ENCODE results near the gene SLC25A21.

DNA sequence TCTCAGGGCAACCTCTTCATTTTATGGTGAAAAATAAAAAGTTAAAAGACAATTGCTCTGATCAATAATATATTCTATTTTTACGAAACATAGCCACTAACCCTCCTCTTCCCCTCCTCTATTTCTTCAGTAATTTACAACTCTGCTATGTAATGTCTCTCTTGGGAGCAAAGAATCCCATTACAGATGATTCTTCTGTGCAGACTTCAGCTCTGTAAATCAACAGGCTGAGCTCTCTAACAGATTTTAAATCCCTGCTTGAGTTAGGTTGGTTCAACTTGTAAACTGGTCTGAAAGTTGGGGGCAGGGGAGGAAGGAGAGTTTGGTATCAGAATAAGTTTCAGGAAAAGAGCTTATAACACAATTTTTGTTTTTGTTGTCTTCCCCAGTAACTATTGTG, 151.0 kb downstream of the SLC25A21 start:
- TF ChIP-seq, protein P1, sequence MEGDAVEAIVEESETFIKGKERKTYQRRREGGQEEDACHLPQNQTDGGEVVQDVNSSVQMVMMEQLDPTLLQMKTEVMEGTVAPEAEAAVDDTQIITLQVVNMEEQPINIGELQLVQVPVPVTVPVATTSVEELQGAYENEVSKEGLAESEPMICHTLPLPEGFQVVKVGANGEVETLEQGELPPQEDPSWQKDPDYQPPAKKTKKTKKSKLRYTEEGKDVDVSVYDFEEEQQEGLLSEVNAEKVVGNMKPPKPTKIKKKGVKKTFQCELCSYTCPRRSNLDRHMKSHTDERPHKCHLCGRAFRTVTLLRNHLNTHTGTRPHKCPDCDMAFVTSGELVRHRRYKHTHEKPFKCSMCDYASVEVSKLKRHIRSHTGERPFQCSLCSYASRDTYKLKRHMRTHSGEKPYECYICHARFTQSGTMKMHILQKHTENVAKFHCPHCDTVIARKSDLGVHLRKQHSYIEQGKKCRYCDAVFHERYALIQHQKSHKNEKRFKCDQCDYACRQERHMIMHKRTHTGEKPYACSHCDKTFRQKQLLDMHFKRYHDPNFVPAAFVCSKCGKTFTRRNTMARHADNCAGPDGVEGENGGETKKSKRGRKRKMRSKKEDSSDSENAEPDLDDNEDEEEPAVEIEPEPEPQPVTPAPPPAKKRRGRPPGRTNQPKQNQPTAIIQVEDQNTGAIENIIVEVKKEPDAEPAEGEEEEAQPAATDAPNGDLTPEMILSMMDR (IDR thresholded peaks at IDR 0.05): no peak
- TF ChIP-seq, protein P2, sequence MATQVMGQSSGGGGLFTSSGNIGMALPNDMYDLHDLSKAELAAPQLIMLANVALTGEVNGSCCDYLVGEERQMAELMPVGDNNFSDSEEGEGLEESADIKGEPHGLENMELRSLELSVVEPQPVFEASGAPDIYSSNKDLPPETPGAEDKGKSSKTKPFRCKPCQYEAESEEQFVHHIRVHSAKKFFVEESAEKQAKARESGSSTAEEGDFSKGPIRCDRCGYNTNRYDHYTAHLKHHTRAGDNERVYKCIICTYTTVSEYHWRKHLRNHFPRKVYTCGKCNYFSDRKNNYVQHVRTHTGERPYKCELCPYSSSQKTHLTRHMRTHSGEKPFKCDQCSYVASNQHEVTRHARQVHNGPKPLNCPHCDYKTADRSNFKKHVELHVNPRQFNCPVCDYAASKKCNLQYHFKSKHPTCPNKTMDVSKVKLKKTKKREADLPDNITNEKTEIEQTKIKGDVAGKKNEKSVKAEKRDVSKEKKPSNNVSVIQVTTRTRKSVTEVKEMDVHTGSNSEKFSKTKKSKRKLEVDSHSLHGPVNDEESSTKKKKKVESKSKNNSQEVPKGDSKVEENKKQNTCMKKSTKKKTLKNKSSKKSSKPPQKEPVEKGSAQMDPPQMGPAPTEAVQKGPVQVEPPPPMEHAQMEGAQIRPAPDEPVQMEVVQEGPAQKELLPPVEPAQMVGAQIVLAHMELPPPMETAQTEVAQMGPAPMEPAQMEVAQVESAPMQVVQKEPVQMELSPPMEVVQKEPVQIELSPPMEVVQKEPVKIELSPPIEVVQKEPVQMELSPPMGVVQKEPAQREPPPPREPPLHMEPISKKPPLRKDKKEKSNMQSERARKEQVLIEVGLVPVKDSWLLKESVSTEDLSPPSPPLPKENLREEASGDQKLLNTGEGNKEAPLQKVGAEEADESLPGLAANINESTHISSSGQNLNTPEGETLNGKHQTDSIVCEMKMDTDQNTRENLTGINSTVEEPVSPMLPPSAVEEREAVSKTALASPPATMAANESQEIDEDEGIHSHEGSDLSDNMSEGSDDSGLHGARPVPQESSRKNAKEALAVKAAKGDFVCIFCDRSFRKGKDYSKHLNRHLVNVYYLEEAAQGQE (IDR thresholded peaks at IDR 0.05; ENCODE audit: insufficient read depth in 1 of 2, low read depth in 2 of 2, low read length in 1 of 2): no peak
